HG02852 (cell line): ENCODE data around the gene EME2.

Source experiments
- ATAC-seq: cut with Tn5 transposase; IDR thresholded peaks from one replicate; pipeline ENCODE4 v1.9.1; 2021; ENCODE audit warnings: mild to moderate bottlenecking, moderate library complexity; ENCODE audit not compliant: unreplicated experiment

The EME2 gene

DNA sequence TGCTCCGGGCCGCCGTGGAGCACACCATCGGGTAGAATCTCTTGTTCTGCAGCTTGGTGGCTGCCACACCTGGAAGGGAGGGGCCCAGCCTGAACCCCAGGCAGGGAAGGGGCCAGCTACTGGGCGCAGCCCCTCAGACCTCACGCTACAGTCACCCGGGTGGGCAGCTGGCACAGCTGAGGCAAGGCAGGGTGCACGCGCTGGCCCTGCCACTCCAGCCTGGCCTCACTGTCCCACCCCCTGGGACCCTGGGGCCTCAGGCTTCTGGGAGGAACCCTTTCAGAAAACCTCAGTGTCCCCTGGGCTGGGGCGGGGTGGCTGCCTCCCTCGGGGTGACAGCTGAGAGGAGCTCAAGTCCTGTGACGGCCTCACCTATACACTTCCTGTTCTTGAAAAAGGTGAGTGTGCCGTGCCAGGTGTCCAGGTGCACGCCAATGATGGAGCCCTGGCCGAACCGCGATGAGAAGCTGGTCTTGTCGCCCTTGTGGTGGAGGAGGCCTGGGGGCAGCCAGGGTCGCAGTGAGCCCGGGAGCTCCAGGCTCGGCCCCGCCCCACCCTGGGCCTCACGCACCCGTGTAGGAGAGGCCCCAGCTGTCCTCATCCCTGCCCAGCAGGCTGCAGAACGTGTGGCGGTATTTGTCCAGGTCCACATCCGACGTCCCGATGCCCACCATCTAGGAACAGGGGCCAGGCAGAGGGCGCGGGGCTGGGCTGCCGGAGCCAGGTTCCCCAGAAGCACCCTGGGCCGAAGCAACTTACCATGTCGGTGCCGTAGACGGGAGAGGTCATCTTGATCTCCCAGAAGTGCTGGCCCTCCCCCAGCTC is 5.0 kb downstream of the EME2 start:
- ATAC-seq = no peak

DNA sequence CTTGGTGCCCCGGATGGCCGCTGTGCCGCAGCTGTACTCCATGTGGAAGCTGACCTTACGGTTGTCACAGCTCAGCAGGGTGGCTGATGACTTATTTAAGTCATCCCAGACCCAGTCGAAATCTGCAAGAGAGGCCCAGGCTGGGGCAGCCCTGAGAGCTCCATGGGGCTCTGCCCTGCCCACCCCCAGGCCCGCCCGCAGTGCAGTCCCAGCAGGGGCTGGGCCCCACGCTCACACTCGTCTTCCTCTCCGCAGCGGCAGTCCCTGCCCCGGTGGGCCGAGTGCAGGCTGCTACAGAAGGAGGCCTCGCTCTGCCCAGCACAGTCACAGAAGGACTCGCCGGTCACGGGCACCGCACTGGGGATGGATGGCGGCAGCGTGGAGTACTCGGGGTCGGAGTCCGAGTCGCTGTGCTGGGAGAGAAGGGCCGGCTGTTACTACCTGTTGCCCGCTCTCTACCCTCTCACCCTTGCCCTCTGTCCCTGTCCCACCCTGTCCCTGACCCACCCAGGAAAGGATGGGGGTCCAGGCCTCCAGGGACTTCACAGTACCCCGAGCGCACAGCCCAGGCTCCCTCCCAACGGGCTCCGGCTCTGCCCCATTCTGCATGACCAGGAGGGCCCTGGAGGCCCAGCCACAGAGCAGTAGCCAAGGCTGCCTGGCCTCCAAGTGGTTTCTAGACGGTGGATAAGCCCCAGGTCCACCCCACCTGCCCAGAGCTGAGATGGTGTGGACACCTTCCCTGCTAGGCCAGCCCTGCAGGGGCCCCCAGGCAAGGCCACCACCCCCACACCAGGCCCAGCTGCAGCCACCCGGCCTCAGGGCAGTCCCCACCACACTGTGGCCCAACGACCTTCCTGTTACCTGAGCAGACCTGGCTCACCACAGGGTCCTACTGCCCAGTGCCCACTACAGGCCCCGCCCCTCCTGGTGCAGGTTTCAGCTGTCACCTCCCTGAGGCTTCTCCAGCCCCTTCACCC is 5.9 kb downstream of the EME2 start:
- ATAC-seq = no peak

DNA sequence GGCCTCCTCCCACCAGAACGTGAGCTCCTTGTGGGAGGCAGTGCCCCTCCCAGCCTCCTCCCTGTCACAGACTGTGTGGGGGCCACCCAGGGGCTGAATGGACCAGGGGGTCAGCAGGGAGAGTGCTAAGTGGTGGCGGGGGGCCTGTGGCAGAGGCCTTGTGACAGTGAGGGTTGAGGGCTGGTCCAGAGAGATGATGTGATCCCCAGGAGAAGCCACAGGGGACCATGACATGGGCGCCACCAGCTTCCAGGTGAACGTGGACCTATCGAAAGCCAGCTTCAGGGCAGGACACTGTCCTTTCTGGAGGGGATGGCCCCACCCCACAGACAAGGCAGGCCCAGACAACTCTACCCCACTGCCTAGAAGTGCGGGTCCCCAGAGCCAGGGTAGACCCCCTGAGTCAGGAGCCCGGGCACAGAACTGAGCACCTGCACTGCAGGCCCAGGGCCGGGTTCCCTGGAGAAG is 6.7 kb downstream of the EME2 start:
- ATAC-seq = no peak

DNA sequence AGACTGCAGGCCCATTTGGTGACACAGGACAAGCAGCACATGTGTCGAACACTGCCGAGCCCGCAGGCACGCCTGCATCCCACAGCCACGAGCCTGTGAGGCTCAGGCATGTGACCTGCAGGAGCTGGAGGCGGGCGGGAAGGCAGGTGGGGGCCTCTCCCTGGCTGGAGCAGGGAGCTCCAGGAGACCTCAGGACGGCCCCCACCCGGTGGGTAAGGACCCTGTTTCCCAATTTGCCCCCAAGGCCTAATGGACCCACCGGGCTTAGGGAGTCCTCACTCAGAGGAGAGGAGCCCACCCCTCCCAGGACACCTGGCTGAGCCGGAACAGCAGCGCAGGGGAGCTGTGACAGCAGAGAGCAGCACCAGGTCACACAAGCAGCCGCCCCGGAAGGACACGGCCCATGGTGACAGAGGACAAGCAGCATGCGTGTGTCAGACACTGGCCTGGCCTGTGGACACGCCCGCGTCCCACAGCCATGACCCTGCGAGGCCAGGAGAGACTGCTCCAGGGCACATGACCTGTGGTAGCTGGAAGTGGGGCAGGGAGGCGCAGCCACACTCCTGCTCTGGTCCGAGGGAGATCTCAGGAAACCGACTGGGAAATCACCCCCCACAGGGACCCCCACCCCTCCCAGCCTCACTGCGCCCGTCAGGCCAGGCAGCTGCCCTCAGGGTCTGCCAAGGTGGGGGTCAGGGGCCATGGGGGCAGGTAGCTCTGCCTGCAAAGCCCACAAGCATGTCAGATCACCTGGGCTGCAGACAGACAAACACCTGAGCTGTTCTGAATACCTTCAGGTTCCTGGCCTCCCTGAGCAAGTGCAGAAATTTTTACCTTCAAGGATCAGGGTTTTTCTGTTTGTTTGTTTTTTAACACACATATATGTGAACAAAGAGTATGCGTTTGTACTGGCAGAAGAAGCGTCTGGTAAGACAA is 7.4 kb downstream of the EME2 start:
- ATAC-seq = no peak

DNA sequence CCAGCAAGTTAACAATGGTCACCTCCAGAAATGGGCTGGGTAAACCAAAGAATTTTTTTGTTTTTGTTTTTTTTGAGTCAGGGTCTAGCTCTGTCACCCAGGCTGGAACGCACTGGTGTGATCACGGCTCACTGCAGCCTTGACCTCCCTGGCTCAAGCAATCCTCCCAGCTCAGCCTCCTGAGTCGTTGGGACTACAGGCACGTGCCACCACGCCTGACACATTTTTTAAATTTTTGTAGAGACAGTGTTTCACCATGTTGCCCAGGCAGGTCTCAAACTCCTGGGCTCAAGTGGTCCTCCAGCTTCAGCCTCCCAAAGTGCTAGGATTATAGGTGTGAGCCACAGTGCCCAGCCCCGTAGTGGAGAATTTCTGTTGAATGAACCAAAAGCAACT is 8.1 kb downstream of the EME2 start:
- ATAC-seq = no peak

DNA sequence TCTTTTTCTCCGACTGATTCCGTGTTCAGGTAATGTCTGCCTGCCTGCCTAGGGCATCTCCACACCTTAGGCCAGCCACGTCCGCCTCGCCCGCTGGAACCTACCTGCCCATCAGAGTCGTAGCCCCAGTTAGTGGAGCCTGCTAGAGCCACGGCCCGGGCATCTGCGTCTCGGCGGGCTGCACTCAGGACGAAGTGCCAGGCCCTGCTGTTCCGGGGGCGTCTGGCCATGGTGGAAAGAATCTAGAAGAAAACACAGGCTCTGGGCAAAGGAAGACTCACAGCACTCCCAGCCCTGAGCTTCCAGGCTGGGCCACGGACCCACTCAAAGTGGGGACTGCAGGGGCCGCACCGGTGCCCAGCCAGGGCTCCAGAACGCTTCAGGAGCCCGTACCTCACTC is 8.6 kb downstream of the EME2 start:
- no peak for ATAC-seq

DNA sequence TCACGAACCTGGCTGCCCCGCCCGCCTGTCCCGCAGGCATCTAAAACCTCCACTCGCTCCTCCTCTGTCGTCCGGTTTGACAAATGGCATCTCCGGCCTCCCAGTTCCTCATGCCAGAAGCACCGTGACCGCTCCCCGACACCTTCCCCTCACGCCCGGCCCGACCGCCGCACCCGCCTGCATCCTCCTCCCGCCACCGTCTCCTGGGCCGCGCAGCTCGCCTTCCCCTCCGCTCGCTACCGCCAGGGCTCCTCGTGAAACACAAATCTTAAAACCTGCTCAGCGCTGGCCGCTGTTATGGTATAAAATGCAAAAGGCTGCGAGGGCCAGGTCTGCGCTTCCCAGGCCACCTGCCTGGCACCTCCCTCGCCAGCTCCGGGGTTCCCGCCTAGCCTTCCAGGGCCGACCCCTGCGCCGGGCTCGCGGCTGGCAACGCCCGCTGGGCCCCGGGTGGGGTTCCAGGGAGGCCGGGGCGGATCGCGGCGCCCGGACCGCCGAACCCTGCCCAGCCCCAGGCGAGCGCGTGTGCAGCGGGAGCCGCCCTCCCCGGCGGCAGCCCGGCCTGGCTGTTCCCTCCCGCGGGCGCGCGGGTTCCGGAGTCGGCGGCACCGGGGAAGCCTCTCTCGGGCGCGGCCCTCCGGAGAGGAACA is 9.3 kb downstream of the EME2 start:
- peak; percentile 5 for ATAC-seq

DNA sequence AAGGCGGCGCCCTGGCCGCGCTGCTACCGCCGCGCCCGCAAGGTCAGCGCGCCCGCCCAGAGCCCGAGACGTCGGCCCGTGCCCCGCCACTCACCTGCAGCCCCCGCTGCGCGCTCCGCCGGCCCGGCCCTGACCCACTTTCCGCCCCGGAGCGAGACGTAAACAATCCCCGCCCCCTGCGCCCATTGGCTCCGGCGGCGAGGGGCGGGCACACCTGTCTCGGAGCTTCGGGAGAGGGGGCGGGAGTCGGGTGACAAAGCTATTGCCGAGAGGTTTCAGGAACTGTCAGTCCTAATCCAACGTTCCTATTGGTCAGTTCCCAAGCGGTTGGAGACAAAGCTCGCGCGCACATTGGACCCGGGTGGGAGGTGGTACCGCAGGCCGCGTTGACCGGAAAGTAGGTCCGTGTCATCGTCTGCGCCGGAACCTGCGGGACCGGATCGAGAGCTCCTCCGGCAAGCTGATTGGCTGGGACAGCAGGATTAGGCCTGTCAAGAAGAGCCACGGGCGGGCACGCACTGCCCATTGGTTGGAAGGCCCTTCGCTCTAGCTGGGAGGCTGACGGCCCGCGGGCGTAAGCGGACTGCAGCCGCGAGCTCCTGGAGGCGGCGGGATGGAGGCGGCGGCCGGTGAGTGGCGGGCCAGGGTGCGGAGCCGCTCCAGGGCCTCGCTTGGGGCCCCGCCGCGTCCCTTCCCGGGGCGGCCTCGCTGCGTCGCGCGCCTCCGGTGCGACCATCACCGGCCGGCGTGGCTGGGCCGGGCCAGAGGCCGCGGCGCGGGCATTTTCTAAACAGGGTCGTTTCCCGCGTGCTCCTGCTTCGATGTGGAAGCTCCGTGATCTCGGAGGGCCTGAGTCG is 10.0 kb downstream of the EME2 start, which contains the start of the genes NUBP2 and SPSB3:
TSS of gene NUBP2 (plus strand) at position 553 of the 857 bp plus-strand sequence. CDS start at position 614, 61 bp downstream.
TSS of gene SPSB3 (minus strand) at position 164 of the 857 bp plus-strand sequence. CDS start 1,088 bp downstream, outside the sequence.
- ATAC-seq = peak; percentile 86

DNA sequence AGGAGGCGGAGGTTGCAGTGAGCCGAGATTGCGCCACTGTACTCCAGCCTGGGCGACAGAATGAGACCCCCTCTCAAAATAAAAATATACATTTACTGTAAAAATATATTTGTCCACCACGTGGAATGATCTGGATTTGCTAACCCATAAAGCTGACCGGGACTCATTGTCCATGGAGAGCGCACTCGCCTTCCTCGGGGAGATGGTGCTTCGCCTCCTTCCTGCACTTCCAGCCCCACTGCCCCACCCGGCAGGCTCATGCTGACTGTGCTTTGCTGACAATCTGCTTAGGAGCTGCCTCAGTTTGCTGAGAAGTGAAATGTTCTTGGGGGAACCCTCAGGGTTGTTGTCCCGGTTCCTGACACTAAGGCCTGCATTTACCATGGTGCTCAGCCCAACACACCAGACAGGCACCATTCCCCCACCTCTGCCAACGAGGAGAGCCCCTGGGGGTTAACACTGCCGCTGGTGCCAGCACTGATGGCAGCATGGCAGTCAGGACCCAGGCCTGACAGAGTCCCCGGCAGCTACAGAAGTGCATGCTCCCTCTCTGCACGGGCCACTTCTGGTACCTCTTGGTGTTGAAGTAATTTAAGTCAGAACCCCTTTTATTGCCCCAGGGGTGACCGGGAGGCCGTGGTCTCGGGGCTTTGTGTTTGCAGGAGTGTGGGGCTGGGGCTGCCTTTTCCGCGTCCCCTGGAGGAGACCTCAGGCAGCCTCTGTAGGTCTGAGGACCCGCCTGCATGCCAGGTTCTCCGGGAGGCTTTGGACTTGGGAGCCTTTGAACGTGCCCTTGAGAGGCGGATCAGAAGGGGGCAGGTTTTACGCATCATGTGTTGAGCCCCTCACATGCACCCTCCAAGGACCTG is 12.6 kb downstream of the EME2 start:
- ATAC-seq = no peak

DNA sequence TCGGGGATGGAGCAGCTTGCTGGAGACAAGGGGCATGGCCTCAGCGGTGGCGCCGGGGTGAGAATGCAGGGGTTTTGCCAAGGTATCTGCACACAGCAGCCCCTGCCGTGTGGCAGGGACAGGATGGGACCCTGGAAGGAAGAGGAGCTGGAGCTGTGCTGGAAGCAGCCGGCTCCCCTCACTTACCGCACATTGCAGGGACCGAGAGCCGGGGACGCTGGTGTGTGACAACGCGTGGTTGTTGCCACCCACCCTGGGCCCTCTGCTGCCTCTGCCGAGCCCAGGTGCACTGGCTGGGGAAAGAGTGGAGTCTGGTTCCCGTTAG is 13.2 kb downstream of the EME2 start:
- ATAC-seq = no peak

DNA sequence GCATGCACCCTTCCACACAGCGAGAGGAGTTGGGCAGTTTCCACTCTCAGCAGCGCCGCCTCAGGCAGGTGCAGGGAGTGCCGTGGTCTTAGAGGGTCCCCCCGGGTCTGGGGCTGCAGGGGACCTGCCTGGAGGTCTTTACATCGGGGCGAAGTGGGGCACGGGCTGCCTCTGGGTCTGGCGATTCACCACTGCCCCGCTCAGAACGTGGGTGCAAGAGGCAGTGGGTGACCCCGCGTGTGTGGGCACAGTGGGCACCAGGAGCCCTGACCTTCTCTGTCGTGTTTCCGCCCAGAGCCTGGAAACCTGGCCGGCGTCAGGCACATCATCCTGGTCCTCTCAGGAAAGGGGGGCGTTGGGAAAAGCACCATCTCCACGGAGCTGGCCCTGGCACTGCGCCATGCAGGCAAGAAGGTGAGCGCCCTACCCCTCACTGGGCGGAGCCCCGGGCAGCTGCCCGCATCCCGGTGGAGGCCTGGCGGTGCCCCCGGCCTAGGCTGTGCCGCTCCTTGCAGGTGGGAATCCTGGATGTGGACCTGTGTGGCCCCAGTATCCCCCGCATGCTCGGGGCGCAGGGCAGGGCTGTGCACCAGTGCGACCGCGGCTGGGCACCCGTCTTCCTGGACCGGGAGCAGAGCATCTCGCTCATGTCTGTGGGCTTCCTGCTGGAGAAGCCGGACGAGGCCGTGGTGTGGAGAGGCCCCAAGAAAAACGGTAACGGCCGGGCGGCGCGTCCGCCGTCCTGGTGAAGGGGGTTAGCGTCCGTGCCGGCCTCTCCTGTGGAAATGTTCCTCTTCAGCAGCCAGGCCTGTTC is 13.8 kb downstream of the EME2 start:
- no peak for ATAC-seq

DNA sequence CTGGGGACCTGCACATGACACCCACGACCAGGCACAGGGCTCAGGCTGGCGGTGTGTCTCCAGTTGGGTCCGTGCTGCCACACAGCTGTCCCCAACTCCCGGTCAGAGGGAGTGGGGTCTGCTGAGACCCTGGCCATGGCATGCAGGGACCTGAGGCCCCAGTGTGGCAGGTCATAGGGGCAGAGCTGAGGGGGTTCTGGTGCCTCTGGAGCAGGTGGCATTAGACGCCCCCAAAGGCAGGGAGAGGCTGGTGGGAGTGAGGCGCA is 14.4 kb downstream of the EME2 start:
- no peak for ATAC-seq

DNA sequence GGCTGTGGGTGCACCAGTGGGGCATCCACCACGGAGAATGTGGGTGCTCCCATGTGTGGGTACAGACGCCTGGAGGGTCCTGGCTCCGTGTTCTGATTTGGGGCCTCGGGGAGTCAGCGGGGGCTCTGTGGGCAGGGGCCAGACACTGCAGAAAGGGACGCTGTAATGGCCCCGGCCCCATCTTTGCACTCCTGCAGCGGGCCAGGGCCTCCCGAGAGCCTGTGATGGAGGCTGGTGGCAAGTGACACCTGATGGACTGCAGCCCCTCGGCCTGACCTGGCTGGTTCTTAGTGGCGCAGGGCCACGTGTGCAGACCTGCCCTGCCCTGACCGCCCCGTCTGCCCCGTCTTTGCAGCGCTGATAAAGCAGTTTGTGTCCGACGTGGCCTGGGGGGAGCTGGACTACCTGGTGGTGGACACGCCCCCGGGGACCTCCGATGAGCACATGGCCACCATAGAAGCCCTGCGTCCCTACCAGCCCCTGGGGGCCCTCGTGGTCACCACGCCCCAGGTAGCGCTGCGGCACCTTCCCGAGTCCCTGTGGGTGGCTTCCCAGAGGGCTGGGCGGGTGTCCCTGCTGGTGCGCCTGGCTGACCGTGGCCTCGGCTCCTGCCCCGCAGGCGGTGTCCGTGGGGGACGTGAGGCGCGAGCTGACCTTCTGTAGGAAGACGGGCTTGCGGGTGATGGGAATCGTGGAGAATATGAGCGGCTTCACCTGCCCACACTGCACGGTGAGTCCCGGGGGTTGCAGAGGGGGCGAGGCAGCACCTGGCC is 14.9 kb downstream of the EME2 start:
- ATAC-seq = no peak

DNA sequence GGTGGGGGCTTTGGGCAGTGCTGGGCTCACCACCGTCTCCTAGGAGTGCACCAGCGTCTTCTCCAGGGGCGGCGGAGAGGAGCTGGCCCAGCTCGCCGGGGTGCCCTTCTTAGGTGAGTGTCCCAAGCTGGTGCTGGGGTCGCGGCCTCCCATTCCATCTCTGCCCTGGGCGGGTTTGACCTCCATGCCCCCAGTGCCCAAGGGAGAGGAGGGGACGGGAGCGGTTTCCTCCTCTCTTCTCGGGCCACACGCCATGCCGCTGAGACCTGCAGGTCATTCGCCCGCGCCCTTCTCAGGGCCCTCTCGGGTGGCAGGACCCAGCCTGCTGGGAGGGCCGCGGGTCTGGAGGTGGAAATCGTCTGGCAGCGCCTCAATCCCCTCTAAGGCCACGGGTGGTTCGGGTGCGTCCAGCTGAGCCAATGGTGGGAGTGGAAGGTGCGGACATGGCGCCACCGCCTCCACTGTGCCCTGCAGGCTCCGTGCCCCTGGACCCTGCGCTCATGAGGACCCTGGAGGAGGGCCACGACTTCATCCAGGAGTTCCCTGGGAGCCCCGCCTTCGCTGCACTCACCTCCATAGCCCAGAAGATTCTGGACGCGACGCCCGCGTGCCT is 15.6 kb downstream of the EME2 start:
- ATAC-seq = no peak

DNA sequence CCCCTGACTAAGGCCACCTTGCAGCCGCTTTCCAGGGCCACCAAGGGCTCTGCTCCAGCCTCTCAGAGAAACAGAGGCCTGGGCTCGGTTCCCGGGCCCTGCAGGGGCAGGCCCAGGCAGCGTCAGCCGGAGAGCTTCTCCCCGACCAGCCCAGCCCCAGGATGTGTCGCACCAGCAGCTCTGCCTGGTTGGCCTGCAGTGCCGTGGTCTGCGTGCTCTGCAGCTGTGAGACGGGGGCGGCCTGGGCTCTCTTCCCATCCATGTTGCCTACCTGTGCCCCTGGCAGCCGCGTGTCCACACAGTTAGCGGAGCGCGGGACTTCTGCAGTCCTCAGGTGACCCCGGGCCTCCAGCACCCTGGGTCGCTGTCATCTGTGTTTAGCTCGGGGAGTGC is 16.1 kb downstream of the EME2 start:
- ATAC-seq = no peak

DNA sequence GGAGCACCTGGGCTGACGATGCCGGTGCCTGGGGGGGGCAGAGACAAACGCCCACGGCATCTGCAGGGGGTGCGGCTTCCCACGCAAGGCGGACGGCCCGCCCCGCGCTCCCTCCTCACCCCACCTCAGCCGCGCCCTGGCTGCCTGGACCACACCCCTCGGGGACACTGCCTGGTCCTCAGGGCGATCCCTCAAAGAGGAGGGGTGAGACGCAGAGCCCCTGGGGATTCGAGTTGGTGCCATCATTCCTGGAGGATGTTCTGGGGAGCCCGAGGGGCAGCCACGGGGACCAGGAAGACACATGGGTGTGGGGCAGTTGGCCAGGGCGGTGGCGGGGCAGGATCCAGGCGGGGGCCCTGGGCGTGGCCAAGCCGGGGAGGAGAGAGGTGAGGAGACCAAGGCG is 17.0 kb downstream of the EME2 start:
- no peak for ATAC-seq

DNA sequence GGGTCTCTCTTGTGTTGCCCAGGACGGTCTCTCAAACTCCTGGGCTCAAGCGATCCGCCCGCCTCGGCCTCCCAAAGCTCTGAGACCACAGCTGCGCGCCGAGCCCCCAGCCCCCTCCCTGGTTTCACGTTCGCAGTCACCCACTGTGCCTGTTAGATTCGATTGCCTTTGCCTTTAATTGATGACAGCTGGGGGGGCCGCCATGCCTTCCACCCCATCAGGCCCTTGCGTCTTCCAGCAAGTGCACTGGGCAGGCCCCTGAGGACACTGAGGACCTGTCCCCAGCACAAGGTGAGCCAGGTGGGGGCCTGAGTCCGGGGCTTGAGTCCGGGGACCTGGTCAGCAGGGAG is 17.6 kb downstream of the EME2 start:
- ATAC-seq = no peak
